Tibial nerve (tissue), 4 donors: ENCODE measurements around the gene MTFP1.

ENCODE experiments used
- CTCF ChIP-seq, 5 experiments: fragments of 200-600 bp in 3 of 5; fragments of 450-650 bp in 2 of 5; sonication (generic) in 3 of 5; IDR thresholded peaks; one replicate each; pipeline ENCODE4 v1.5.1; 2016 to 2019; ENCODE audit warnings: antibody characterized with exemption in 5 of 5, mild to moderate bottlenecking in 3 of 5, moderate library complexity in 2 of 5
- EP300 ChIP-seq, 2 donors: sonication (generic); formaldehyde crosslinking; IDR thresholded peaks; one replicate each; pipeline ENCODE4 v1.6.1; 2017; ENCODE audit warnings: antibody characterized with exemption in 2 of 2, mild to moderate bottlenecking in 1 of 2
- POLR2A ChIP-seq, 2 donors: fragments of 450-650 bp; IDR thresholded peaks; one replicate each; pipeline ENCODE4 v1.6.1; 2017; ENCODE audit warnings: antibody characterized with exemption in 2 of 2, mild to moderate bottlenecking in 2 of 2, moderate library complexity in 2 of 2

DNA sequence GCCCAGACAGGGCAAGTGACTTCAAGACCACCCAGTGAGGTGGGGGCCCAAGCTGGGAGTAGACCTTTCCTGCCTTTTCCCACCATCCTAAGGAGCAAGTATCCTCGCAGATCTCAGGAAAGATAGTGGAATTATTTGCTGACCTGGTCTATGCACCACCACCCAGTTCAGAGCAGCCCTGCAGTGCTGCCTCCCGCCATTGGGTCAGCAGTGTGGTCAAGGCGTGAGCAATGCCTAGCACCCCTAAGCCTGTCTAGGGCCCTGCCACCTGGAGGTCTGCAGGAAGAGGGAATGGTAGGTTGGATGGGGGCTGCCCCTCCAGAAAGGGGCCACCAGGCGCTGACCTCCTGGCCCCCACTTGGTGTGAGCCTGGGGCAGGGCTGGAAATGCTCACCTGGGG is 6.5 kb downstream of the MTFP1 start:
- TF ChIP-seq CTCF (IDR thresholded peaks at IDR 0.05) (no peak), POLR2A (IDR thresholded peaks at IDR 0.05) (no peak), EP300 (IDR thresholded peaks at IDR 0.05) (no peak)
